Breast epithelium (tissue), 4 donors: Measurements from ENCODE around the gene CLDN18. TPM values are rescaled to one million over a fixed set of nuclear protein-coding genes. Genes with fewer than 3 reads are reported as not detected.

ENCODE experiments used
- DNase-seq, 2 donors: peaks; one replicate each; pipeline ENCODE4 v3.0.0-alpha.2; 2019; ENCODE audit warnings: low spot score in 2 of 2
- H3K27ac ChIP-seq, 2 donors: fragments of 200-600 bp; sonication (generic) in 1 of 2; one replicate each; pipeline ENCODE4 v1.5.1; 2016 to 2019; ENCODE audit warnings: mild to moderate bottlenecking in 1 of 2
- H3K27me3 ChIP-seq, 2 donors: fragments of 200-600 bp; sonication (generic) in 1 of 2; one replicate each; pipeline versions ENCODE4 v1.5.1 to v1.6.0; 2017 to 2019; ENCODE audit warnings: control low read depth in 1 of 2, mild to moderate bottlenecking in 1 of 2
- H3K36me3 ChIP-seq: fragments of 200-600 bp; one replicate; pipeline ENCODE4 v1.5.1; 2019
- H3K4me1 ChIP-seq, 2 donors: fragments of 200-600 bp; sonication (generic); one replicate each; pipeline ENCODE4 v1.5.1; 2016 to 2019; ENCODE audit warnings: control low read depth in 1 of 2
- H3K4me3 ChIP-seq, 3 donors: fragments of 200-600 bp; sonication (generic); 1 replicate in 2 of 3; 2 replicates in 1 of 3; pipeline ENCODE4 v1.5.1; 2016 to 2019; ENCODE audit warnings: mild to moderate bottlenecking in 3 of 3, moderate library complexity in 2 of 3
- H3K9me3 ChIP-seq, 2 donors: fragments of 200-600 bp; sonication (generic) in 1 of 2; one replicate each; pipeline ENCODE4 v1.5.1; 2016 to 2019; ENCODE audit warnings: control low read depth in 1 of 2
- POLR2A ChIP-seq: fragments of 450-650 bp; IDR thresholded peaks from one replicate; pipeline ENCODE4 v1.6.1; 2016; ENCODE audit warnings: antibody characterized with exemption, mild to moderate bottlenecking, moderate library complexity
- POLR2AphosphoS5 ChIP-seq, 3 donors: sonication (generic); formaldehyde crosslinking; IDR thresholded peaks; one replicate each; pipeline ENCODE4 v1.6.1; 2017; ENCODE audit warnings: antibody characterized with exemption in 3 of 3
- intact Hi-C: fragments of 100-400 bp; cut with DNase I; formaldehyde crosslinking; loops from one replicate; pipeline ENCODE4 v1.15.1; 2023; ENCODE audit warnings: low total_unique reads
- total RNA-seq, 3 donors: library from RNA; depleted of rRNA; stranded (reverse); fragments of >200 nt; gene quantifications; one replicate each; pipeline ENCODE4 v1.1.0, GENCODE V29; 2016
- TF ChIP-seq, protein P1 (sequence below), 3 donors: fragments of 450-650 bp; IDR thresholded peaks; one replicate each; pipeline ENCODE4 v1.5.1; 2016 to 2017; ENCODE audit warnings: antibody characterized with exemption in 3 of 3, mild to moderate bottlenecking in 3 of 3, moderate library complexity in 3 of 3

CLDN18 gene
- total RNA-seq, 3 donors from 2014 or later = not detected

DNA sequence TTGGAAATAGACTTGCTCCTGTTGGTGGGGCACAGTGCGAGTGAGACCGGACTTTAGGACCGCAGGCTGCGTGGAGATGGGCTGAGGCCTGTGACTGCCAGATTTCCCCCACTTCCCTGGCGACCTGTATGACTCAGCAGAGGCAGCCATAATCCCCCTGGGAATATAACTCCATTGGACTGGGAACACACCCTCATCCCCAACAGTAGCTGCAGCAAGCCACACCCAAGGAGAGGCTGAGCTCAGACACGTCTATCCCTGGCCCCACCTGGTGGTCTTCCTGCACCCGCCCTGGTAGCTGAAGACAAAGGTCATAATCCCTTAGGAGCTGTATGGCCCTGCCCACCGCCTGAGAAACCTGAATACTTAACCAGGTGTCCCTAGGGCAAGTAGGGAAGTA, 62.8 kb downstream of the CLDN18 start:
- Histone ChIP-seq H3K9me3 (no peaks in the 10 kb centered on the region), H3K4me1 (no peaks in the 10 kb centered on the region), H3K27me3 (no peaks in the 10 kb centered on the region), H3K4me3 (no peak overlapping the region), H3K36me3 (no peaks in the 10 kb centered on the region), H3K27ac (no peak overlapping the region)
- intact Hi-C loops = no loop called here
- TF ChIP-seq, protein P1, sequence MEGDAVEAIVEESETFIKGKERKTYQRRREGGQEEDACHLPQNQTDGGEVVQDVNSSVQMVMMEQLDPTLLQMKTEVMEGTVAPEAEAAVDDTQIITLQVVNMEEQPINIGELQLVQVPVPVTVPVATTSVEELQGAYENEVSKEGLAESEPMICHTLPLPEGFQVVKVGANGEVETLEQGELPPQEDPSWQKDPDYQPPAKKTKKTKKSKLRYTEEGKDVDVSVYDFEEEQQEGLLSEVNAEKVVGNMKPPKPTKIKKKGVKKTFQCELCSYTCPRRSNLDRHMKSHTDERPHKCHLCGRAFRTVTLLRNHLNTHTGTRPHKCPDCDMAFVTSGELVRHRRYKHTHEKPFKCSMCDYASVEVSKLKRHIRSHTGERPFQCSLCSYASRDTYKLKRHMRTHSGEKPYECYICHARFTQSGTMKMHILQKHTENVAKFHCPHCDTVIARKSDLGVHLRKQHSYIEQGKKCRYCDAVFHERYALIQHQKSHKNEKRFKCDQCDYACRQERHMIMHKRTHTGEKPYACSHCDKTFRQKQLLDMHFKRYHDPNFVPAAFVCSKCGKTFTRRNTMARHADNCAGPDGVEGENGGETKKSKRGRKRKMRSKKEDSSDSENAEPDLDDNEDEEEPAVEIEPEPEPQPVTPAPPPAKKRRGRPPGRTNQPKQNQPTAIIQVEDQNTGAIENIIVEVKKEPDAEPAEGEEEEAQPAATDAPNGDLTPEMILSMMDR (IDR thresholded peaks at IDR 0.05) = no peak
- TF ChIP-seq POLR2A = no peak
- no peak for TF ChIP-seq POLR2AphosphoS5 (IDR thresholded peaks at IDR 0.05)
- no peak for DNase-seq

GRCh38 chr3:138078096-138078495, 68.1 kb downstream of the CLDN18 start:
- no peak overlapping the region for H3K27ac ChIP-seq
- no peaks in the 10 kb centered on the region for H3K27me3 ChIP-seq
- H3K36me3 ChIP-seq = no peaks in the 10 kb centered on the region
- intact Hi-C loops = no loop called here
- TF ChIP-seq POLR2A (no peak), POLR2AphosphoS5 (IDR thresholded peaks at IDR 0.05) (no peak)
- TF ChIP-seq, protein P1 (IDR thresholded peaks at IDR 0.05) = no peak
- no peak overlapping the region for H3K4me3 ChIP-seq
- H3K4me1 ChIP-seq = no peaks in the 10 kb centered on the region
- no peaks in the 10 kb centered on the region for H3K9me3 ChIP-seq
- DNase-seq = no peak

DNA sequence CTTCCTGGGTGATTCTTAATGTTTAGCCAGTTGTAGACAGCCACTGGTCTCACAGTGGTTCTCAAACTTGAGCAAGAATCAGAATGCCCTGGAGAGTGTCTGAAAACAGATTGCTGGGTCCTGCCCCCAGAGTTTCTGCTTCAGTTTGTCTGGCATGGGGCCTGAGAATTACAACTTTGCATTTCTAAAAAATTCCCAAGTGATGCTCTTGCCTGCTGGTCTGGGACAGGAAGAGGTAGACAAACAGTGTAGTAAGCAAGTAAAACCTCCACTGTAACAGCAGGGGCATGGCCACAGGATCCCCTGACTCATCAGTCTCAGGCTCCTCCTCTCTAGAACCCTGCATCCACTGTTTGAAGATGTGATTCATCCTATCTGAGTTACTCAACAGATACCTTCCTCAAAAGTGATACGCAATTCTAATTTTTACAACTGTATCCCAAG, 69.0 kb downstream of the CLDN18 start:
- intact Hi-C loops = no loop called here
- no peak overlapping the region for H3K27ac ChIP-seq
- no peaks in the 10 kb centered on the region for H3K27me3 ChIP-seq
- H3K36me3 ChIP-seq = no peaks in the 10 kb centered on the region
- no peak for DNase-seq
- TF ChIP-seq POLR2AphosphoS5 (IDR thresholded peaks at IDR 0.05) (no peak), POLR2A (no peak)
- TF ChIP-seq, protein P1 (IDR thresholded peaks at IDR 0.05) = no peak
- H3K9me3 ChIP-seq = no peaks in the 10 kb centered on the region
- no peak overlapping the region for H3K4me3 ChIP-seq
- H3K4me1 ChIP-seq = no peaks in the 10 kb centered on the region

GRCh38 chr3:138079901-138080300, 69.9 kb downstream of the CLDN18 start:
- Histone ChIP-seq H3K4me3 (no peak overlapping the region), H3K4me1 (no peaks in the 10 kb centered on the region), H3K9me3 (no peaks in the 10 kb centered on the region), H3K27ac (no peak overlapping the region), H3K27me3 (no peaks in the 10 kb centered on the region), H3K36me3 (no peaks in the 10 kb centered on the region)
- TF ChIP-seq POLR2A = no peak
- TF ChIP-seq, protein P1 (IDR thresholded peaks at IDR 0.05) = no peak
- TF ChIP-seq POLR2AphosphoS5 (IDR thresholded peaks at IDR 0.05) = no peak
- no peak for DNase-seq
- intact Hi-C loops = loop anchor here (5.0 kb wide), 1 partner anchor 542 kb away; no protein-coding TSS in a partner anchor

- intact Hi-C loops = loop anchor here (5.0 kb wide), 1 partner anchor 541 kb away; no protein-coding TSS in a partner anchor
- peak overlapping the region in 1 of 2 donors; percentile 27 for H3K27ac ChIP-seq
- TF ChIP-seq, protein P1 (IDR thresholded peaks at IDR 0.05) = no peak
- TF ChIP-seq POLR2AphosphoS5 (IDR thresholded peaks at IDR 0.05) (no peak), POLR2A (no peak)
- H3K4me1 ChIP-seq = no peaks in the 10 kb centered on the region
- no peaks in the 10 kb centered on the region for H3K36me3 ChIP-seq
- peak overlapping the region in 1 of 3 donors; percentile 12 for H3K4me3 ChIP-seq
- H3K9me3 ChIP-seq = no peaks in the 10 kb centered on the region
- H3K27me3 ChIP-seq = no peaks in the 10 kb centered on the region
- no peak for DNase-seq
Observed at GRCh38 chr3:138081371-138082084, 71.6 kb downstream of the CLDN18 start.
